Measurements from ENCODE around the gene FAM171A1.

The FAM171A1 gene

DNA sequence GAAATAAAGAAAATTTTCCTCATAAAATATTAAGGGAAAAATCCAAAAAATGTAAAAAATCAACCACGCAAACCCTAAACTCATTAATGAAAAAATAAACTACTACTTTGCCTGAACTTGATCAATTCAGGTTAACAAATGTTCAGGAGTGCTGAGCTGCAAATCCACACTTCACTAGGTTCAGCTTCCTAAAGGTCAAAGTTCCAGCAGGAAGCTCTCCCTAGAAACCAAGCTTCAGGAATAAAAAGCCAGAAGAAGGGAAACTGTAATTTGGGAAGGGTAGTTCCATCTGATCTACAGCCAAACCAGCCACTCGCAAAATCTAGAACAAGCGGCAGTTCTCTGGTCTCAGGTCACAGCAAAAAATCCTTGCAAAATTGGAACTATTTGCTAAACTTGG is 194.8 kb downstream of the FAM171A1 start:
- H3K27me3 ChIP-seq (ENCODE audit: insufficient read depth, low read length, poor library complexity, severe bottlenecking) = no peaks in the 10 kb centered on the region
- no peak overlapping the region for H3K9ac ChIP-seq (ENCODE audit: low read depth, low read length, poor library complexity, severe bottlenecking)
- no peak overlapping the region for H3K4me2 ChIP-seq (ENCODE audit: low read depth, low read length, poor library complexity, severe bottlenecking)
- no peaks in the 10 kb centered on the region for H3K36me3 ChIP-seq (ENCODE audit: insufficient read depth, low read length)
- no peak overlapping the region for H2AFZ ChIP-seq (ENCODE audit: low read length)
- TF ChIP-seq EZH2phosphoT487 (IDR thresholded peaks at IDR 0.05; ENCODE audit: borderline replicate concordance) = no peak
- TF ChIP-seq, protein P1, sequence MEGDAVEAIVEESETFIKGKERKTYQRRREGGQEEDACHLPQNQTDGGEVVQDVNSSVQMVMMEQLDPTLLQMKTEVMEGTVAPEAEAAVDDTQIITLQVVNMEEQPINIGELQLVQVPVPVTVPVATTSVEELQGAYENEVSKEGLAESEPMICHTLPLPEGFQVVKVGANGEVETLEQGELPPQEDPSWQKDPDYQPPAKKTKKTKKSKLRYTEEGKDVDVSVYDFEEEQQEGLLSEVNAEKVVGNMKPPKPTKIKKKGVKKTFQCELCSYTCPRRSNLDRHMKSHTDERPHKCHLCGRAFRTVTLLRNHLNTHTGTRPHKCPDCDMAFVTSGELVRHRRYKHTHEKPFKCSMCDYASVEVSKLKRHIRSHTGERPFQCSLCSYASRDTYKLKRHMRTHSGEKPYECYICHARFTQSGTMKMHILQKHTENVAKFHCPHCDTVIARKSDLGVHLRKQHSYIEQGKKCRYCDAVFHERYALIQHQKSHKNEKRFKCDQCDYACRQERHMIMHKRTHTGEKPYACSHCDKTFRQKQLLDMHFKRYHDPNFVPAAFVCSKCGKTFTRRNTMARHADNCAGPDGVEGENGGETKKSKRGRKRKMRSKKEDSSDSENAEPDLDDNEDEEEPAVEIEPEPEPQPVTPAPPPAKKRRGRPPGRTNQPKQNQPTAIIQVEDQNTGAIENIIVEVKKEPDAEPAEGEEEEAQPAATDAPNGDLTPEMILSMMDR (conservative IDR thresholded peaks at IDR 0.05; ENCODE audit: low read length) = no peak
- no peaks in the 10 kb centered on the region for H4K20me1 ChIP-seq (ENCODE audit: insufficient read depth, low read length, poor library complexity, severe bottlenecking)
- H3K4me1 ChIP-seq (ENCODE audit: insufficient read depth, low read length, poor library complexity, severe bottlenecking) = peaks cover 15% of the 10 kb centered on the region
- H3F3A ChIP-seq (ENCODE audit: low read depth) = 0 out of 2 replicates have a peak, but pooled peaks cover under 1% of the 10 kb centered on the region
- H3K9me3 ChIP-seq (ENCODE audit: insufficient read depth, low read depth, low read length) = no peaks in the 10 kb centered on the region
- no peak overlapping the region for H3K4me3 ChIP-seq (ENCODE audit: low read length, poor library complexity, severe bottlenecking)
- H3K9me2 ChIP-seq (replicated peaks; ENCODE audit: low read depth, low read length) = no peaks in the 10 kb centered on the region
- no peaks in the 10 kb centered on the region for H3K79me2 ChIP-seq (ENCODE audit: insufficient read depth, low read length)

DNA sequence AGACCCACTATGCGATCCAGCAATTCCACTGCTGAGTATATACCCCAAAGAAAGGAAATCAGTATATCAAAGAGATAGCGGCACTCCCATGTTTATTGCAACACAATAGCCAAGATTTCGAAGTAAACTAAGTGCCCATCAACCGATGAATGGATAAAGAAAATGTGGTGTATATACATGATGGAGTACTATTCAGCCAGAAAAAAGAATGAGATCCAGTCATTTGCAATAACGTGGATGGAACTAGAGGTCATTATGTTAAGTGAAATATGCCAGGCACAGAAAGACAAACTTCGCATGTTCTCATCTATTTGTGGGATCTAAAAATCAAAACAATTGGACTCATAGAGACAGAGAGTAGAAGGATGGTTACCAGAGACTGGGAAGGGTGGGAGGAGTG is 195.5 kb downstream of the FAM171A1 start:
- Histone ChIP-seq H3K4me2 (ENCODE audit: low read depth, low read length, poor library complexity, severe bottlenecking) (no peak overlapping the region), H3K4me3 (ENCODE audit: low read length, poor library complexity, severe bottlenecking) (no peak overlapping the region), H3K9me3 (ENCODE audit: insufficient read depth, low read depth, low read length) (no peaks in the 10 kb centered on the region), H3K79me2 (ENCODE audit: insufficient read depth, low read length) (no peaks in the 10 kb centered on the region), H2AFZ (ENCODE audit: low read length) (no peak overlapping the region), H3K9me2 (replicated peaks; ENCODE audit: low read depth, low read length) (no peaks in the 10 kb centered on the region), H3K27me3 (ENCODE audit: insufficient read depth, low read length, poor library complexity, severe bottlenecking) (no peaks in the 10 kb centered on the region), H3K4me1 (ENCODE audit: insufficient read depth, low read length, poor library complexity, severe bottlenecking) (peaks cover 22% of the 10 kb centered on the region), H3K9ac (ENCODE audit: low read depth, low read length, poor library complexity, severe bottlenecking) (no peak overlapping the region), H3K36me3 (ENCODE audit: insufficient read depth, low read length) (no peaks in the 10 kb centered on the region), H4K20me1 (ENCODE audit: insufficient read depth, low read length, poor library complexity, severe bottlenecking) (no peaks in the 10 kb centered on the region), H3F3A (ENCODE audit: low read depth) (peaks cover 7% of the 10 kb centered on the region)
- TF ChIP-seq, protein P1 (conservative IDR thresholded peaks at IDR 0.05; ENCODE audit: low read length) = no peak
- no peak for TF ChIP-seq EZH2phosphoT487 (IDR thresholded peaks at IDR 0.05; ENCODE audit: borderline replicate concordance)

DNA sequence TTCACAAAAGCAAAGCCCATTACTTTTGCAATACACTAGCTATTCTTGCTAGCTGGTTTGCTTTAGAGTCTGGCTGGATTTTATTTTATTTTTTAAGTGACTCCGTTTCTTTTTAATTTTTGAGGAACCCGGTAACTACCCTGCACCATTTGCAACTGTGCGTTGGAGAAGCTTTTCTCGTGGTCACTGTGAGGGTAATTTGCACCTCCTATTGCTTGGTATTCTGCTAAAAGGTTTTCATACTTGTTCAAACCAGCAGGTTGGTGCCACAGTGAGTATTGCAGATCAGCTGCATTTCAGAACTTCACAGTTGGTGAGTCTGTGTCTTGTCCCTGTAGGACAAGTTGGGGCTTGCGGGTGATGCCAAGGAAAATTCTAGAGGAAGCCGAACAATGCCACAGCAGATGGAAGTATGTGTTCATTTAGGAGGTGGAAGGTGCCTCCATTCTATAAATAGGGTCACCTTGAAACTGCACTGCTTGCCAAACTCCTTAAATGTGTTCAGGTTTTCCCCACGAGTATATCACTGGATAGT is 198.7 kb downstream of the FAM171A1 start:
- Histone ChIP-seq H3K36me3 (ENCODE audit: insufficient read depth, low read length) (no peaks in the 10 kb centered on the region), H3K4me1 (ENCODE audit: insufficient read depth, low read length, poor library complexity, severe bottlenecking) (peaks cover 36% of the 10 kb centered on the region), H3K79me2 (ENCODE audit: insufficient read depth, low read length) (peaks cover 6% of the 10 kb centered on the region), H4K20me1 (ENCODE audit: insufficient read depth, low read length, poor library complexity, severe bottlenecking) (peaks cover under 1% of the 10 kb centered on the region), H3K4me3 (ENCODE audit: low read length, poor library complexity, severe bottlenecking) (no peak overlapping the region), H3K9me3 (ENCODE audit: insufficient read depth, low read depth, low read length) (no peaks in the 10 kb centered on the region), H3K4me2 (ENCODE audit: low read depth, low read length, poor library complexity, severe bottlenecking) (peak overlapping the region; percentile 8), H3K27me3 (ENCODE audit: insufficient read depth, low read length, poor library complexity, severe bottlenecking) (no peaks in the 10 kb centered on the region), H3K9me2 (replicated peaks; ENCODE audit: low read depth, low read length) (no peaks in the 10 kb centered on the region), H3F3A (ENCODE audit: low read depth) (peaks cover 22% of the 10 kb centered on the region), H3K9ac (ENCODE audit: low read depth, low read length, poor library complexity, severe bottlenecking) (peak overlapping the region; percentile 29), H2AFZ (ENCODE audit: low read length) (0 out of 2 replicates have a peak overlapping the region, but pooled peaks have one; percentile 22)
- TF ChIP-seq EZH2phosphoT487 (IDR thresholded peaks at IDR 0.05; ENCODE audit: borderline replicate concordance) = no peak
- TF ChIP-seq, protein P1 (conservative IDR thresholded peaks at IDR 0.05; ENCODE audit: low read length) = no peak
